Trophoblast cell (in vitro differentiated cells and primary cell): Measurements from ENCODE around the gene PLSCR3. TPM values are rescaled to one million over a fixed set of nuclear protein-coding genes. Genes with fewer than 3 reads are reported as not detected.

Experiments used
- DNase-seq, 2 donors: peaks; one replicate each; pipeline ENCODE4 v3.0.0-alpha.2; 2016
- H2AFZ ChIP-seq: 2 replicates; pipeline ENCODE4 v1.6.1; 2013; ENCODE audit warnings: low read length, moderate library complexity, mild to moderate bottlenecking; ENCODE audit not compliant: insufficient read depth, poor library complexity
- H2AK5ac ChIP-seq: 2 replicates; pipeline ENCODE4 v1.6.1; 2013; ENCODE audit warnings: mild to moderate bottlenecking, low read length
- H2BK120ac ChIP-seq: 2 replicates; pipeline ENCODE4 v1.6.1; 2013; ENCODE audit warnings: low read length, mild to moderate bottlenecking, moderate library complexity; ENCODE audit not compliant: insufficient read depth, poor library complexity
- H2BK12ac ChIP-seq: 2 replicates; pipeline ENCODE4 v1.6.1; 2013; ENCODE audit warnings: mild to moderate bottlenecking, low read length, moderate library complexity
- H2BK5ac ChIP-seq: 2 replicates; pipeline ENCODE4 v1.6.1; 2013; ENCODE audit warnings: low read length, low read depth, moderate library complexity, mild to moderate bottlenecking; ENCODE audit not compliant: poor library complexity
- H3K14ac ChIP-seq: 2 replicates; pipeline ENCODE4 v1.6.1; 2013; ENCODE audit warnings: mild to moderate bottlenecking, low read length
- H3K18ac ChIP-seq: 2 replicates; pipeline ENCODE4 v1.6.1; 2013; ENCODE audit warnings: mild to moderate bottlenecking, low read length
- H3K23ac ChIP-seq: 2 replicates; pipeline ENCODE4 v1.6.1; 2013; ENCODE audit warnings: low read length
- H3K27ac ChIP-seq: 2 replicates; pipeline ENCODE4 v1.5.1; 2013; ENCODE audit warnings: low read depth, mild to moderate bottlenecking, inconsistent platforms, low read length, moderate library complexity
- H3K27me3 ChIP-seq: 2 replicates; pipeline ENCODE4 v1.6.1; 2013; ENCODE audit warnings: inconsistent platforms, mild to moderate bottlenecking, low read length, moderate library complexity; ENCODE audit not compliant: insufficient read depth
- H3K36me3 ChIP-seq, 2 experiments: 1 replicate in 1 of 2; 2 replicates in 1 of 2; pipeline ENCODE4 v1.6.1; 2013; ENCODE audit warnings: low read length in 2 of 2, mild to moderate bottlenecking in 2 of 2, moderate library complexity in 1 of 2; ENCODE audit not compliant: insufficient read depth in 2 of 2, control insufficient read depth in 1 of 2
- H3K4ac ChIP-seq: 2 replicates; pipeline ENCODE4 v1.6.1; 2013; ENCODE audit warnings: low read depth, mild to moderate bottlenecking, low read length, moderate library complexity
- H3K4me1 ChIP-seq, 2 experiments: 1 replicate in 1 of 2; 2 replicates in 1 of 2; pipeline ENCODE4 v1.6.1; 2013; ENCODE audit warnings: low read length in 2 of 2, mild to moderate bottlenecking in 2 of 2, moderate library complexity in 1 of 2; ENCODE audit not compliant: insufficient read depth in 2 of 2, control insufficient read depth in 1 of 2
- H3K4me2 ChIP-seq: 2 replicates; pipeline ENCODE4 v1.6.1; 2013; ENCODE audit warnings: inconsistent platforms, mild to moderate bottlenecking, low read length, moderate library complexity
- H3K4me3 ChIP-seq: 2 replicates; pipeline ENCODE4 v1.5.1; 2013; ENCODE audit warnings: mild to moderate bottlenecking, low read depth, low read length, inconsistent platforms
- H3K79me1 ChIP-seq: one replicate; pipeline ENCODE4 v1.6.1; 2013; ENCODE audit warnings: low read length
- H3K79me2 ChIP-seq: 2 replicates; pipeline ENCODE4 v1.6.1; 2013; ENCODE audit warnings: low read length, mild to moderate bottlenecking; ENCODE audit not compliant: control insufficient read depth, insufficient read depth, poor library complexity
- H3K9ac ChIP-seq: 2 replicates; pipeline ENCODE4 v1.6.1; 2013; ENCODE audit warnings: mild to moderate bottlenecking, low read length
- H3K9me3 ChIP-seq: 2 replicates; pipeline ENCODE4 v1.6.1; 2013; ENCODE audit warnings: low read depth, mild to moderate bottlenecking, control low read depth, inconsistent platforms, low read length; ENCODE audit not compliant: insufficient read depth
- H4K12ac ChIP-seq: 2 replicates; pipeline ENCODE4 v1.6.1; 2013; ENCODE audit warnings: low read depth, mild to moderate bottlenecking, low read length, moderate library complexity
- H4K8ac ChIP-seq: 2 replicates; pipeline ENCODE4 v1.6.1; 2013; ENCODE audit warnings: low read depth, mild to moderate bottlenecking, low read length, moderate library complexity
- H4K91ac ChIP-seq: one replicate; pipeline ENCODE4 v1.6.1; 2013; ENCODE audit warnings: low read depth, mild to moderate bottlenecking, low read length, moderate library complexity
- WGBS: extraction: QIAGEN DNeasy Blood & Tissue Kit; methylation state at CpG from one replicate; pipeline ENCODE4 v1.1.7; 2013; ENCODE audit warnings: missing lambda C conversion rate; ENCODE audit not compliant: insufficient read length, insufficient coverage; ENCODE audit errors: extremely low coverage; 5-methylcytosine and 5-hydroxymethylcytosine counted together
- polyA plus RNA-seq: library from polyadenylated mRNA; stranded (reverse); fragments of 200-250 nt; gene quantifications from 2 replicates; pipeline ENCODE4 v1.2.3, GENCODE V29; 2013

PLSCR3 gene
- polyA plus RNA-seq, result 88.4 and 89.2 TPM in 2 replicates

GRCh38 chr17:7394452-7395191 lies at the start of gene PLSCR3:
Gene PLSCR3 (minus strand): TSS chr17:7394525. CDS start chr17:7394110, 415 bp downstream.
- Histone ChIP-seq H4K8ac (peak within 1 kb of the TSS; percentile 89), H3K14ac (peak within 1 kb of the TSS; percentile 84), H2BK5ac (peak within 1 kb of the TSS; percentile 78), H3K79me1 (peaks cover 17% of the 10 kb centered on the region), H3K27ac (peak within 1 kb of the TSS; percentile 86), H4K91ac (peak within 1 kb of the TSS; percentile 79), H2BK12ac (peak within 1 kb of the TSS; percentile 37), H2AFZ (peak within 1 kb of the TSS; percentile 61), H3K4me2 (peak within 1 kb of the TSS; percentile 92), H3K4ac (peak within 1 kb of the TSS; percentile 66), H3K18ac (peak within 1 kb of the TSS; percentile 89), H3K9ac (peak within 1 kb of the TSS; percentile 81), H3K9me3 (no peaks in the 10 kb centered on the region), H3K27me3 (no peaks in the 10 kb centered on the region), H2BK120ac (peak within 1 kb of the TSS; percentile 83), H3K36me3 (peaks cover 24 to 28% of the 10 kb centered on the region in 2 experiments), H3K4me3 (peak within 1 kb of the TSS; percentile 85), H4K12ac (peak within 1 kb of the TSS; percentile 89), H3K4me1 (peaks cover 11 to 16% of the 10 kb centered on the region in 2 experiments), H3K23ac (no peak within 1 kb of the TSS), H3K79me2 (peaks cover 12% of the 10 kb centered on the region), H2AK5ac (peak within 1 kb of the TSS; percentile 83)
- no CpG with 5 or more reads among the region's 71 CpGs for WGBS
- DNase-seq, result peak; percentile 76 to 80

GRCh38 chr17:7443499-7444485 lies 49.5 kb upstream of the PLSCR3 start:
- H3K23ac ChIP-seq, result no peak overlapping the region
- no CpG with 5 or more reads among the region's 7 CpGs for WGBS
- H3K9ac ChIP-seq, result no peak overlapping the region
- no peak for DNase-seq
- peaks cover 9% of the 10 kb centered on the region for H3K79me1 ChIP-seq
- H2BK5ac ChIP-seq, result no peak overlapping the region
- H4K12ac ChIP-seq, result no peak overlapping the region
- H2BK12ac ChIP-seq, result no peak overlapping the region
- H3K36me3 ChIP-seq, result no peaks in the 10 kb centered on the region
- H3K4ac ChIP-seq, result no peak overlapping the region
- peaks cover 2% of the 10 kb centered on the region for H3K79me2 ChIP-seq
- H2AK5ac ChIP-seq, result peak overlapping the region; percentile 19
- H2BK120ac ChIP-seq, result no peak overlapping the region
- no peak overlapping the region for H3K27ac ChIP-seq
- peaks cover 8 to 18% of the 10 kb centered on the region in 2 experiments for H3K4me1 ChIP-seq
- peaks cover 2% of the 10 kb centered on the region for H3K9me3 ChIP-seq
- H4K8ac ChIP-seq, result no peak overlapping the region
- H3K4me2 ChIP-seq, result no peak overlapping the region
- no peak overlapping the region for H2AFZ ChIP-seq
- no peak overlapping the region for H3K14ac ChIP-seq
- H3K4me3 ChIP-seq, result no peak overlapping the region
- H3K27me3 ChIP-seq, result peaks cover 11% of the 10 kb centered on the region
- no peak overlapping the region for H3K18ac ChIP-seq
- peak overlapping the region; percentile 16 for H4K91ac ChIP-seq

- no peak for DNase-seq
- no peak overlapping the region for H3K9ac ChIP-seq
- no peak overlapping the region for H4K8ac ChIP-seq
Observed at GRCh38 chr17:7442142-7442541, 47.8 kb upstream of the PLSCR3 start.

GRCh38 chr17:7441266-7441665 lies 46.9 kb upstream of the PLSCR3 start:
- no peak overlapping the region for H3K4me3 ChIP-seq
- H2BK120ac ChIP-seq, result no peak overlapping the region
- peaks cover 2% of the 10 kb centered on the region for H3K9me3 ChIP-seq
- H2BK12ac ChIP-seq, result no peak overlapping the region
- H3K79me1 ChIP-seq, result peaks cover 14% of the 10 kb centered on the region
- H2AK5ac ChIP-seq, result no peak overlapping the region
- no peak overlapping the region for H2AFZ ChIP-seq
- no peak overlapping the region for H4K91ac ChIP-seq
- peaks cover 18% of the 10 kb centered on the region for H3K27me3 ChIP-seq
- no peaks in the 10 kb centered on the region for H3K36me3 ChIP-seq
- H4K8ac ChIP-seq, result no peak overlapping the region
- H3K14ac ChIP-seq, result no peak overlapping the region
- H3K27ac ChIP-seq, result no peak overlapping the region
- peaks cover 2% of the 10 kb centered on the region for H3K79me2 ChIP-seq
- H3K4me2 ChIP-seq, result peak overlapping the region; percentile 70
- no peak for DNase-seq
- no peak overlapping the region for H3K9ac ChIP-seq
- H2BK5ac ChIP-seq, result no peak overlapping the region
- H3K4me1 ChIP-seq, result peaks cover 23 to 37% of the 10 kb centered on the region in 2 experiments
- no CpG with 5 or more reads among the region's 7 CpGs for WGBS
- H3K23ac ChIP-seq, result no peak overlapping the region
- H3K18ac ChIP-seq, result no peak overlapping the region
- no peak overlapping the region for H4K12ac ChIP-seq
- no peak overlapping the region for H3K4ac ChIP-seq

More at GRCh38 chr17:7442142-7442541, 47.8 kb upstream of the PLSCR3 start:
- Histone ChIP-seq H2BK12ac (no peak overlapping the region), H3K18ac (no peak overlapping the region), H3K4me2 (no peak overlapping the region), H4K12ac (no peak overlapping the region), H3K4ac (no peak overlapping the region), H3K36me3 (no peaks in the 10 kb centered on the region), H3K23ac (no peak overlapping the region), H2BK5ac (no peak overlapping the region), H3K27me3 (peaks cover 18% of the 10 kb centered on the region), H3K9me3 (no peaks in the 10 kb centered on the region), H3K4me3 (no peak overlapping the region), H3K79me1 (peaks cover 9% of the 10 kb centered on the region), H2AK5ac (no peak overlapping the region), H3K14ac (no peak overlapping the region), H3K4me1 (peaks cover 17 to 31% of the 10 kb centered on the region in 2 experiments), H3K79me2 (peaks cover 2% of the 10 kb centered on the region), H3K27ac (no peak overlapping the region), H2BK120ac (no peak overlapping the region), H4K91ac (no peak overlapping the region), H2AFZ (no peak overlapping the region)
- WGBS, result no CpG with 5 or more reads among the region's 2 CpGs
